Kidney (tissue), 14 donors: ENCODE data around the gene DEDD2. TPM values are rescaled to one million over a fixed set of nuclear protein-coding genes. Genes with fewer than 3 reads are reported as not detected.
A peak's percentile ranks its signal among the peaks of the same experiment; 100 is the strongest.

Experiments
- DNase-seq, 5 donors: peaks; one replicate each; pipeline ENCODE4 v3.0.0-alpha.2; 2013 to 2020
- FAIRE-seq: peaks from 2 replicates; lab custom pipeline; 2012; peaks lifted over from hg19 to GRCh38; lab: Jason Lieb, UNC
- H3K27ac ChIP-seq, 2 donors: one replicate each; pipeline ENCODE4 v1.7.0; 2013; ENCODE audit warnings: low read depth in 2 of 2, low read length in 2 of 2, inconsistent platforms in 1 of 2
- H3K27me3 ChIP-seq: one replicate; pipeline ENCODE4 v1.7.1; 2013; ENCODE audit warnings: low read length, inconsistent platforms; ENCODE audit not compliant: control insufficient read depth, insufficient read depth
- H3K36me3 ChIP-seq, 3 donors: one replicate each; pipeline versions ENCODE4 v1.7.0 to v1.7.1; 2013; ENCODE audit warnings: low read length in 3 of 3, control low read depth in 1 of 3, inconsistent platforms in 1 of 3; ENCODE audit not compliant: insufficient read depth in 3 of 3, control insufficient read depth in 2 of 3
- H3K4me1 ChIP-seq, 3 donors: one replicate each; pipeline versions ENCODE4 v1.7.0 to v1.7.1; 2013; ENCODE audit warnings: low read length in 3 of 3, inconsistent platforms in 1 of 3, low read depth in 1 of 3; ENCODE audit not compliant: control insufficient read depth in 2 of 3, insufficient read depth in 2 of 3
- H3K4me3 ChIP-seq, 3 donors: one replicate each; pipeline versions ENCODE4 v1.7.0 to v1.8.1; 2013; ENCODE audit warnings: low read length in 3 of 3, control low read depth in 1 of 3, inconsistent platforms in 1 of 3
- H3K9ac ChIP-seq, 3 donors: one replicate each; pipeline versions ENCODE4 v1.7.0 to v1.7.1; 2013; ENCODE audit warnings: low read length in 3 of 3, control low read depth in 1 of 3, inconsistent platforms in 1 of 3
- H3K9me3 ChIP-seq, 3 donors: one replicate each; pipeline versions ENCODE4 v1.7.0 to v1.7.1; 2013; ENCODE audit warnings: low read length in 3 of 3, control low read depth in 1 of 3, inconsistent platforms in 1 of 3; ENCODE audit not compliant: control insufficient read depth in 2 of 3, insufficient read depth in 1 of 3
- CTCF ChIP-seq: IDR thresholded peaks from 3 replicates; pipeline ENCODE4 v1.5.1; 2012; ENCODE audit warnings: mild to moderate bottlenecking, moderate library complexity, borderline replicate concordance; ENCODE audit not compliant: insufficient read depth; ENCODE audit errors: extremely low read depth
- intact Hi-C: fragments of 100-400 bp; cut with DNase I; formaldehyde crosslinking; loops from one replicate; pipeline ENCODE4 v1.11.1; 2022
- polyA plus RNA-seq: library from polyadenylated mRNA; stranded (reverse); fragments of 350-450 nt; fragmentation: Illumina TruSeq; extraction: RNeasy Lipid Tissue Mini Kit (QIAGEN cat#74804); gene quantifications from one replicate; pipeline ENCODE4 v1.2.3, GENCODE V29; 2014; ENCODE audit warnings: low read depth, low replicate concordance; ENCODE audit not compliant: insufficient read depth
- total RNA-seq: library from RNA; stranded (reverse); fragmentation: NEBNext Ultra II Directional; extraction: Animal tissue kit (Norgen Biotek cat#: 25700); gene quantifications from one replicate; pipeline ENCODE4 v1.2.1, GENCODE V29; 2021
- donor health status: control.
- donor health status: control.
- donor health status: control.
- donor health status: control.
- donor health status: control.
- donor health status: DM: yes; HTN: yes; CAD: no.
- donor health status: Normal renal cell carcinoma (clear cell type).

DEDD2 gene
- total and polyA plus RNA-seq, 2 donors from 2014 or later = 26.1 to 36.3 TPM

- intact Hi-C loops = no loop called here
- Histone ChIP-seq H3K27ac (peak overlapping the region; percentile 89 to 91), H3K9me3 (no peaks in the 10 kb centered on the region), H3K4me1 (peaks cover 0 to 23% (median 20%) of the 10 kb centered on the region in 3 donors), H3K36me3 (peaks cover 0 to 20% (median 3%) of the 10 kb centered on the region in 3 donors), H3K27me3 (no peaks in the 10 kb centered on the region), H3K4me3 (peak overlapping the region; percentile 73 to 88 (median 85)), H3K9ac (peak overlapping the region; percentile 61 to 89 (median 88))
- no peak for TF ChIP-seq CTCF
- peak; percentile 73 to 93 (median 80) for DNase-seq
- FAIRE-seq = no peak
Observed at GRCh38 chr19:42252365-42253244, 35.1 kb upstream of the DEDD2 start.

GRCh38 chr19:42251572-42252358 lies 34.3 kb upstream of the DEDD2 start:
- Histone ChIP-seq H3K9ac (peak overlapping the region in 1 of 3 donors; percentile 46), H3K4me3 (peak overlapping the region; percentile 21 to 52 (median 42)), H3K9me3 (no peaks in the 10 kb centered on the region), H3K27me3 (no peaks in the 10 kb centered on the region), H3K4me1 (peaks cover 0 to 23% (median 20%) of the 10 kb centered on the region in 3 donors), H3K27ac (peak overlapping the region; percentile 69 to 71), H3K36me3 (peaks cover 0 to 20% (median 3%) of the 10 kb centered on the region in 3 donors)
- FAIRE-seq (no peak), DNase-seq (peak in 1 of 5 donors; percentile 63)
- intact Hi-C loops = no loop called here
- TF ChIP-seq CTCF = no peak

- Histone ChIP-seq H3K36me3 (peaks cover 0 to 20% (median 3%) of the 10 kb centered on the region in 3 donors), H3K9ac (peak overlapping the region in 1 of 3 donors; percentile 40), H3K4me1 (peaks cover 0 to 26% (median 14%) of the 10 kb centered on the region in 3 donors), H3K4me3 (no peak overlapping the region), H3K27me3 (no peaks in the 10 kb centered on the region), H3K9me3 (no peaks in the 10 kb centered on the region), H3K27ac (peak overlapping the region; percentile 28 to 74)
- DNase-seq (peak in 3 of 5 donors; percentile 35 to 81 (median 73)), FAIRE-seq (no peak)
- intact Hi-C loops = no loop called here
- no peak for TF ChIP-seq CTCF
Observed at GRCh38 chr19:42250666-42251531, 33.4 kb upstream of the DEDD2 start.
